ENCODE results near the gene IL1RAPL2.

Gene IL1RAPL2

GRCh38 chrX:105475801-105476200 lies 909.8 kb downstream of the IL1RAPL2 start:
- no peak for DNase-seq

GRCh38 chrX:105477351-105477750 lies 911.4 kb downstream of the IL1RAPL2 start:
- DNase-seq = no peak

- DNase-seq = no peak
These were observed 914.8 kb downstream of the IL1RAPL2 start for GRCh38 chrX:105480646-105481310.

GRCh38 chrX:105483011-105483410 lies 917.0 kb downstream of the IL1RAPL2 start:
- DNase-seq = no peak

GRCh38 chrX:105488716-105489115 lies 922.7 kb downstream of the IL1RAPL2 start:
- no peak for DNase-seq

- no peak for DNase-seq
These were observed 929.4 kb downstream of the IL1RAPL2 start for GRCh38 chrX:105495376-105495775.

- no peak for DNase-seq
These were observed 936.3 kb downstream of the IL1RAPL2 start for GRCh38 chrX:105502336-105502735.

GRCh38 chrX:105515561-105515960 lies 949.6 kb downstream of the IL1RAPL2 start:
- DNase-seq = no peak

- no peak for DNase-seq
These were observed 960.4 kb downstream of the IL1RAPL2 start for GRCh38 chrX:105526431-105526830.

- DNase-seq = no peak
These were observed 961.8 kb downstream of the IL1RAPL2 start for GRCh38 chrX:105527759-105528158.

GRCh38 chrX:105533951-105534350 lies 968.0 kb downstream of the IL1RAPL2 start:
- no peak for DNase-seq

GRCh38 chrX:105543283-105543682 lies 977.3 kb downstream of the IL1RAPL2 start:
- DNase-seq = no peak

- no peak for DNase-seq
These were observed 984.2 kb downstream of the IL1RAPL2 start for GRCh38 chrX:105550043-105550663.

- no peak for DNase-seq
These were observed 986.4 kb downstream of the IL1RAPL2 start for GRCh38 chrX:105552395-105552794.

GRCh38 chrX:105553118-105553517 lies 987.1 kb downstream of the IL1RAPL2 start:
- no peak for DNase-seq

- DNase-seq = no peak
These were observed 998.5 kb downstream of the IL1RAPL2 start for GRCh38 chrX:105564501-105564900.

GRCh38 chrX:105565856-105566255 lies 999.9 kb downstream of the IL1RAPL2 start:
- DNase-seq = no peak

- DNase-seq = no peak
These were observed 1001.1 kb downstream of the IL1RAPL2 start for GRCh38 chrX:105567082-105567481.

- DNase-seq = no peak
These were observed 1042.7 kb downstream of the IL1RAPL2 start for GRCh38 chrX:105608745-105609144.

- no peak for DNase-seq
These were observed 1043.5 kb downstream of the IL1RAPL2 start for GRCh38 chrX:105609530-105609929.

- DNase-seq = no peak
These were observed 1044.4 kb downstream of the IL1RAPL2 start for GRCh38 chrX:105610411-105610810.

- no peak for DNase-seq
These were observed 1052.5 kb downstream of the IL1RAPL2 start for GRCh38 chrX:105618393-105619101.

- DNase-seq = no peak
These were observed 1068.2 kb downstream of the IL1RAPL2 start for GRCh38 chrX:105634180-105634579.

- DNase-seq = no peak
These were observed 1069.8 kb downstream of the IL1RAPL2 start for GRCh38 chrX:105635794-105636193.
